ENCODE data around the gene CLK1. TPM values are rescaled to one million over a fixed set of nuclear protein-coding genes. Genes with fewer than 3 reads are reported as not detected.
A peak's percentile ranks its signal among the peaks of the same experiment; 100 is the strongest.

The CLK1 gene
- polyA plus RNA-seq, 2 of the 4 experiments (the other 2 are of a cell fraction), result 35.5 to 88.3 TPM

- 88% methylated on average over 2 of the region's 2 CpGs for WGBS (ENCODE audit: missing lambda C conversion rate)
- POLR2A ChIA-PET, result interaction anchor here (0.8 to 1.3 kb wide), 4 partner anchors 17 to 115 kb away, joined by 3 to 11 read pairs (median 5); partner anchors contain the start of gene CLK1
- TF ChIP-seq CHD2 (IDR thresholded peaks at IDR 0.05; ENCODE audit: low read length, partially characterized antibody) (no peak), KDM1A (IDR thresholded peaks at IDR 0.05; ENCODE audit: low read depth) (no peak), NR3C1 (IDR thresholded peaks at IDR 0.05) (no peak), ATOH8 (CRISPR knock-in tag; IDR thresholded peaks at IDR 0.05; ENCODE audit: low read depth) (no peak), RAD21 (conservative IDR thresholded peaks at IDR 0.05 in 1 of 2, IDR thresholded peaks at IDR 0.05 in 1 of 2) (no peak), ELK1 (IDR thresholded peaks at IDR 0.05; ENCODE audit: low read depth, low read length) (no peak), BCL3 (IDR thresholded peaks at IDR 0.05) (no peak), TP53 (CRISPR knock-in tag; IDR thresholded peaks at IDR 0.05) (no peak), EP300 (IDR thresholded peaks at IDR 0.05) (no peak), TFCP2L1 (CRISPR knock-in tag; IDR thresholded peaks at IDR 0.05) (no peak), ZSCAN20 (CRISPR knock-in tag; IDR thresholded peaks at IDR 0.05) (no peak), USF2 (IDR thresholded peaks at IDR 0.05) (no peak), FOSB (CRISPR knock-in tag; IDR thresholded peaks at IDR 0.05) (0 out of 2 replicates have a peak, but pooled peaks have one; percentile 14), RARB (CRISPR knock-in tag; IDR thresholded peaks at IDR 0.05) (0 out of 2 replicates have a peak, but pooled peaks have one; percentile 9), ZC3H11A (IDR thresholded peaks at IDR 0.05) (no peak)
- no peaks in the 10 kb centered on the region for H3K9me3 ChIP-seq
- peaks cover 3% of the 10 kb centered on the region; the same call in 1 of the 3 replicates for H3K4me1 ChIP-seq
- CTCF ChIA-PET, result interaction anchor here (0.6 to 3.9 kb wide), 3 partner anchors 15 to 892 kb away, joined by 3 to 13 read pairs (median 3); no protein-coding TSS in a partner anchor
- DNase-seq (ENCODE audit: low read depth in 1 of 2, low spot score in 1 of 2), result no peak
- no peak for FAIRE-seq
- peak in 1 of 2 experiments; percentile 31; a peak in 4 of 6 replicates for ATAC-seq
- no peak overlapping the region for H3K4me3 ChIP-seq
- H3K27ac ChIP-seq, result no peak overlapping the region
- H3K4me2 ChIP-seq, result no peak overlapping the region
These were observed 36.4 kb downstream of the CLK1 start for GRCh38 chr2:200828104-200828503.

- FAIRE-seq (no peak), DNase-seq (ENCODE audit: low read depth in 1 of 2, low spot score in 1 of 2) (no peak), ATAC-seq (no peak)
- POLR2A ChIA-PET, result no interaction called here
- 93% methylated on average over 6 of the region's 6 CpGs for WGBS (ENCODE audit: missing lambda C conversion rate)
- TF ChIP-seq TP53 (CRISPR knock-in tag; IDR thresholded peaks at IDR 0.05), result 0 out of 2 replicates have a peak, but pooled peaks have one; percentile 42
- TF ChIP-seq HDAC2 (IDR thresholded peaks at IDR 0.05), result no peak
- 0 out of 2 replicates have a peak, but pooled peaks have one; percentile 48 for TF ChIP-seq HOXA7 (CRISPR knock-in tag; IDR thresholded peaks at IDR 0.05)
- H3K4me1 ChIP-seq, result peaks cover 3% of the 10 kb centered on the region; the same call in 1 of the 3 replicates
- H3K27ac ChIP-seq, result no peak overlapping the region
- H3K4me3 ChIP-seq, result no peak overlapping the region
- H3K4me2 ChIP-seq, result no peak overlapping the region
- H3K9me3 ChIP-seq, result no peaks in the 10 kb centered on the region
- CTCF ChIA-PET, result interaction anchor here (0.5 to 2.4 kb wide), 2 partner anchors 84 to 108 kb away, joined by 3 to 11 read pairs; no protein-coding TSS in a partner anchor
These were observed 42.7 kb downstream of the CLK1 start for GRCh38 chr2:200821686-200822245.
